ENCODE data around the gene YIPF5. TPM values are rescaled to one million over a fixed set of nuclear protein-coding genes. Genes with fewer than 3 reads are reported as not detected.

YIPF5 gene
- total RNA-seq, 1 donor from 2014 or later = 42.5 TPM

DNA sequence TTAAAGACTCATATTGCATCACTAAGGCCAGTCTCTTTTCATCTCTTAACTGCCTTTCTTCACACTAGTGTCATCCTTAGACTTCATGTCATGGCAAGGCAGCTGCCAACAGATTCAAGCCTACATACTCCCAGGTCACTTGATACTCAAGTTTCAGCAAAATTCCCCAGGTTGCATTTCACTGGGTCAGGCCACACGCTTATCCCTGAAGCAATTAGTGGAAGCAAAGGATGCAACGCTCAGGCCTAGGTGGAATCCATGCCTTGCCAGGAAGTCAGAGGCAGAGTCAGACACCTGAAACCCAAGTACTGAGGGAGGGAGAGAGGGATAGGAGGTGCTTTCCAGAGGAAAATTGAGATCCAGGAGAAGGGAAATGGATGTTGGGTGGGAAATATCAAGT, 28.9 kb downstream of the YIPF5 start:
- Mint-ChIP-seq H3K27ac (ENCODE audit: unreplicated experiment) (no peak overlapping the region), H3K4me1 (ENCODE audit: low read depth, unreplicated experiment) (peaks cover 15% of the 10 kb centered on the region), H3K27me3 (ENCODE audit: unreplicated experiment) (no peaks in the 10 kb centered on the region), H3K36me3 (ENCODE audit: unreplicated experiment) (no peaks in the 10 kb centered on the region), H3K4me3 (ENCODE audit: unreplicated experiment) (no peak overlapping the region), H3K9me3 (ENCODE audit: unreplicated experiment) (no peaks in the 10 kb centered on the region)
- DNase-seq = no peak
- TF ChIP-seq, protein P1, sequence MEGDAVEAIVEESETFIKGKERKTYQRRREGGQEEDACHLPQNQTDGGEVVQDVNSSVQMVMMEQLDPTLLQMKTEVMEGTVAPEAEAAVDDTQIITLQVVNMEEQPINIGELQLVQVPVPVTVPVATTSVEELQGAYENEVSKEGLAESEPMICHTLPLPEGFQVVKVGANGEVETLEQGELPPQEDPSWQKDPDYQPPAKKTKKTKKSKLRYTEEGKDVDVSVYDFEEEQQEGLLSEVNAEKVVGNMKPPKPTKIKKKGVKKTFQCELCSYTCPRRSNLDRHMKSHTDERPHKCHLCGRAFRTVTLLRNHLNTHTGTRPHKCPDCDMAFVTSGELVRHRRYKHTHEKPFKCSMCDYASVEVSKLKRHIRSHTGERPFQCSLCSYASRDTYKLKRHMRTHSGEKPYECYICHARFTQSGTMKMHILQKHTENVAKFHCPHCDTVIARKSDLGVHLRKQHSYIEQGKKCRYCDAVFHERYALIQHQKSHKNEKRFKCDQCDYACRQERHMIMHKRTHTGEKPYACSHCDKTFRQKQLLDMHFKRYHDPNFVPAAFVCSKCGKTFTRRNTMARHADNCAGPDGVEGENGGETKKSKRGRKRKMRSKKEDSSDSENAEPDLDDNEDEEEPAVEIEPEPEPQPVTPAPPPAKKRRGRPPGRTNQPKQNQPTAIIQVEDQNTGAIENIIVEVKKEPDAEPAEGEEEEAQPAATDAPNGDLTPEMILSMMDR (IDR thresholded peaks at IDR 0.05; ENCODE audit: partially characterized antibody, unreplicated experiment) = no peak

DNA sequence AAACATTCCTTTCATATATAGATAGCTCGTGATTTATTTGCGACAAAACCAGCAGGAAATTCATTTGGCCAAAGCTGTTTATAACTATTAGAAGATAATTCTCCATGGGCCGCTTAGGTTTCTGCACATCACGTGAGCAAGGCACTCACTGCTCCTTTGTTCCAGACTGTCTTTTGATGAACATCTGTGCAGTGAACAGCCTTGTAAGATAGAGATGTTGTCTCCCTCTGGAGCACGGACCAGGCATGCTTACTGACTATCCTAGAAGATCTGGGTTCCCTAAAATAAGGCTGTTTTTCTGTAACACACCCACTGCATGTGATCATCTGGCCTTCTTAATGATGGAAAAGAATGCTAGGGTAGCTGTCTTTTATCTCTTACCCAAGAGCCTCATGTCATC, 30.9 kb downstream of the YIPF5 start:
- peaks cover 15% of the 10 kb centered on the region for H3K4me1 Mint-ChIP-seq (ENCODE audit: low read depth, unreplicated experiment)
- H3K36me3 Mint-ChIP-seq (ENCODE audit: unreplicated experiment) = no peaks in the 10 kb centered on the region
- H3K9me3 Mint-ChIP-seq (ENCODE audit: unreplicated experiment) = no peaks in the 10 kb centered on the region
- DNase-seq = no peak
- H3K4me3 Mint-ChIP-seq (ENCODE audit: unreplicated experiment) = no peak overlapping the region
- no peak overlapping the region for H3K27ac Mint-ChIP-seq (ENCODE audit: unreplicated experiment)
- TF ChIP-seq, protein P1 (IDR thresholded peaks at IDR 0.05; ENCODE audit: partially characterized antibody, unreplicated experiment) = no peak
- H3K27me3 Mint-ChIP-seq (ENCODE audit: unreplicated experiment) = no peaks in the 10 kb centered on the region

DNA sequence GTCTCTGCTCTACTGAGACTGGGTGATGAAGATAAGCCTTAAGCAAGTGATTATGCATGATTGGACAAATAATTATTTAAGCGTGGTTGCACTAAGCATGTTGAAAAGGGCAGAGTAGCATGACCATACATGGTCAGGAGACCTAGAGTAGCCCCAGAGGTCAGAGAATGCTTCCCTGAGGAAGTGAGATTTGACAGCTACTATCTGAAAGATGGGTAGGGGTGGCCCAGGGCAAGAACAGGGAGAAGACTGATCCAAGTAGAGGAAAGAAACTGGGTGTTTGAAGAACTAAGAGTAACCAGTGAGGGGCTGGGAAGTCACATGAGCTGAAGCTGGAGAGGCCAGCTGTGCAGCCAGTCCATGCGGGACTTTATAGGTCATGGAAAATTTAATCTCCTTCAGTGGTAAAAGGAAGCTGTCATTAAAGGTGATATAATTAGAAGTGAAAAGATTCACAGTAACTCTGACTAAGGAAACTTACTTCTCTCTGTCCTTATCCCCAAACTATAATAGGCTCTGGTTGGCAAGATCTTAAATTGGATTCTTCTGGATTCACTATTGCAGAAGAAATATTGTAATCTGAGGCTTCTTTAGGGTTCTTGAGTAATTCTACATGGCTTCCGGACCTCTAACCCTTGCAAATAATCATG, 35.2 kb downstream of the YIPF5 start:
- DNase-seq = no peak
- Mint-ChIP-seq H3K27me3 (ENCODE audit: unreplicated experiment) (peaks cover 3% of the 10 kb centered on the region), H3K9me3 (ENCODE audit: unreplicated experiment) (no peaks in the 10 kb centered on the region), H3K36me3 (ENCODE audit: unreplicated experiment) (no peaks in the 10 kb centered on the region), H3K4me1 (ENCODE audit: low read depth, unreplicated experiment) (peaks cover 11% of the 10 kb centered on the region), H3K4me3 (ENCODE audit: unreplicated experiment) (no peak overlapping the region), H3K27ac (ENCODE audit: unreplicated experiment) (no peak overlapping the region)
- TF ChIP-seq, protein P1 (IDR thresholded peaks at IDR 0.05; ENCODE audit: partially characterized antibody, unreplicated experiment) = no peak

DNA sequence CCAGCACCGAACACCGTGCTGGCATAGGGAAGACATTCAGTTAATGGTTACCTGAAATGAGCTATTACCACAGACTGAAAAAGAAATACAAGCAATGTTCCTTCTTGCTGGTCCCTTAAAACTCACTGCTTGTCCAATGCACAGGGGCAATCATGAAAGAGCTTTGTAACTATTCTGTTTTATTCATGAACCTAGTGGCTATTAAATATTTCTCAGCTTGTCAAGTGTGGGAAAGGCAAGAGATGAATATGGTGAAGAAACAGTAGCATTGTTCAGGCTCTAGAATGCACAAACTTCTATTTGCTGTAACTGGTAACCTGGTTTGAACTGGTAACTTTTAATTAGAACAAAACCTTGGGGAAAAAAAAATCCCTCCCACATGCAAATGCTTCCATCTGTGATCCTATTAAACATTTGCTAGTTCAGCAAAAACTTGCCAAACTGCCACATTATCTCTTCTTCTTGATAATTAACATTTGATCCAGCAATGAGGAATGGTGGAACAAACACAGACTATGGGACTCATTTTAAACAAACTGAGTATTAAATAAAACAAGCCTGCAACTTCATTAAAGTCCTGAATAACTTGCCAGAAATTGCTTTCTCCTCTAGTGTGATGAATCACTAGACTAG, 36.1 kb downstream of the YIPF5 start:
- H3K4me3 Mint-ChIP-seq (ENCODE audit: unreplicated experiment) = no peak overlapping the region
- no peak overlapping the region for H3K27ac Mint-ChIP-seq (ENCODE audit: unreplicated experiment)
- H3K27me3 Mint-ChIP-seq (ENCODE audit: unreplicated experiment) = peaks cover 3% of the 10 kb centered on the region
- no peaks in the 10 kb centered on the region for H3K36me3 Mint-ChIP-seq (ENCODE audit: unreplicated experiment)
- peaks cover 8% of the 10 kb centered on the region for H3K4me1 Mint-ChIP-seq (ENCODE audit: low read depth, unreplicated experiment)
- no peak for DNase-seq
- H3K9me3 Mint-ChIP-seq (ENCODE audit: unreplicated experiment) = no peaks in the 10 kb centered on the region
- TF ChIP-seq, protein P1 (IDR thresholded peaks at IDR 0.05; ENCODE audit: partially characterized antibody, unreplicated experiment) = no peak

DNA sequence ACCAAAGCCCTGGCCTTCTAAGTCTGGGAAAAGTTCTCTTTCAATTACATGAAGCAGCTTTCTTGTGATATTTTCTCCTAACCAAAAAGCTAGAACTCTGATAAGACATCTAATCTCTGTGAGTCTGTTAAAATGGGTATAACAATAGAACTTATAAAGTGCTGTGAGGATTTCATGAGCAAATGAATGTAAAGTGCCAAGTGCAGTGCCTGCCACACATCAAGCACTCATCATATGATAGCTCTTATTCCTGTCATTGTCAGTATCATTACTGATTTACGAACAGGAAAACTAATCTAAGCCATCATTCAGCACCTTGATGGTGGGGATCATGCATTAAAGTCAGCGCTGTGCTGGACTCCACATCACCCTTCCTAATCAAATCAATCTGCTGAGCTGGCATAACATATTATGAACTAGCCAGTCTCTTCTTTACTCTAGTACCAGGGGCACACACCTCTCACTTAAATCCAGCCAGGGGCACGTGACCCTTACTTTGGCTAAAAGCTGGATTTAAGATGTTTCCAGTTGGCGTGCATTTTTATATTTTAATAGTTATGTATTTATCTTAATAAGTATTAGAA, 37.3 kb downstream of the YIPF5 start:
- Mint-ChIP-seq H3K27ac (ENCODE audit: unreplicated experiment) (no peak overlapping the region), H3K36me3 (ENCODE audit: unreplicated experiment) (no peaks in the 10 kb centered on the region), H3K9me3 (ENCODE audit: unreplicated experiment) (no peaks in the 10 kb centered on the region), H3K27me3 (ENCODE audit: unreplicated experiment) (peaks cover 3% of the 10 kb centered on the region), H3K4me3 (ENCODE audit: unreplicated experiment) (no peak overlapping the region), H3K4me1 (ENCODE audit: low read depth, unreplicated experiment) (peaks cover 2% of the 10 kb centered on the region)
- TF ChIP-seq, protein P1 (IDR thresholded peaks at IDR 0.05; ENCODE audit: partially characterized antibody, unreplicated experiment) = no peak
- DNase-seq = no peak
